Suprapubic skin (tissue), 4 donors: ENCODE measurements around the gene ADAP1. TPM values are rescaled to one million over a fixed set of nuclear protein-coding genes. Genes with fewer than 3 reads are reported as not detected.

Experiments used
- DNase-seq, 2 donors: peaks; one replicate each; pipeline ENCODE4 v3.0.0-alpha.2; 2019; ENCODE audit warnings: low spot score in 2 of 2
- H3K27ac ChIP-seq: fragments of 200-600 bp; sonication (generic); one replicate; pipeline ENCODE4 v1.5.1; 2019
- H3K27me3 ChIP-seq: fragments of 200-600 bp; sonication (generic); one replicate; pipeline ENCODE4 v1.5.1; 2019
- H3K36me3 ChIP-seq: fragments of 200-600 bp; sonication (generic); one replicate; pipeline ENCODE4 v1.5.1; 2019
- H3K4me1 ChIP-seq: fragments of 200-600 bp; sonication (generic); one replicate; pipeline ENCODE4 v1.5.1; 2019
- H3K4me3 ChIP-seq: fragments of 200-600 bp; sonication (generic); one replicate; pipeline ENCODE4 v1.5.1; 2019; ENCODE audit warnings: mild to moderate bottlenecking
- H3K9me3 ChIP-seq: fragments of 200-600 bp; sonication (generic); one replicate; pipeline ENCODE4 v1.5.1; 2019
- EP300 ChIP-seq: sonication (generic); formaldehyde crosslinking; IDR thresholded peaks from one replicate; pipeline ENCODE4 v1.6.1; 2017; ENCODE audit warnings: antibody characterized with exemption
- POLR2A ChIP-seq, 2 donors: fragments of 450-650 bp; IDR thresholded peaks; one replicate each; pipeline ENCODE4 v1.6.1; 2017; ENCODE audit warnings: antibody characterized with exemption in 2 of 2, mild to moderate bottlenecking in 2 of 2, moderate library complexity in 2 of 2
- POLR2AphosphoS5 ChIP-seq, 3 donors: sonication (generic); formaldehyde crosslinking; IDR thresholded peaks; one replicate each; pipeline ENCODE4 v1.6.1; 2017; ENCODE audit warnings: antibody characterized with exemption in 3 of 3
- WGBS: methylation state at CpG from one replicate; pipeline ENCODE4 v1.1.5; 2018; 5-methylcytosine and 5-hydroxymethylcytosine counted together
- total RNA-seq, 4 donors: library from RNA; depleted of rRNA; stranded (reverse); fragments of >200 nt; gene quantifications; one replicate each; pipeline ENCODE4 v1.1.0, GENCODE V29; 2016
- TF ChIP-seq, protein P1 (sequence below), 2 donors: fragments of 200-600 bp in 1 of 2; fragments of 450-650 bp in 1 of 2; sonication (generic) in 1 of 2; IDR thresholded peaks; one replicate each; pipeline ENCODE4 v1.5.1; 2016 to 2019; ENCODE audit warnings: antibody characterized with exemption in 2 of 2, mild to moderate bottlenecking in 1 of 2, moderate library complexity in 1 of 2

Gene ADAP1
- total RNA-seq, 4 donors from 2014 or later = 4.1 to 9.1 (median 6.3) TPM

DNA sequence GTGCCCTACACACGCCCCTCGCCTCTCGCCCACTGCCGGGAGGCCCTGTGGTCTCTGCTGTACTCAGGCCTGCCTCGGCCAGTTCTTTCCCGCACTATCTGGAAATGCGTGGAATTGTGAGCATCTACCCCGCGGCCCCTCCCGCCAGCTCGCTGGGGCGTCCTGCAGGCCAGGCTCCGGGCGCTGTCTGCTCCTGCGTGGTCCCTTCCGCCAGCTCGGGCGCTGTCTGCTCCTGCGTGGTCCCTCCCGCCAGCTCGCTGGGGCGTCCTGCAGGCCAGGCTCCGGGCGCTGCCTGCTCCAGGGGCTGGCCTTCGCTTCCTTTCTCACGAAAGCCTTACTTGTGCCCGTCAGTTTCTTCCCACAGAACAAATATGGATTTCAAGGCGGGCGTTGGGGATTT lies 63.2 kb downstream of the ADAP1 start:
- no peaks in the 10 kb centered on the region for H3K27me3 ChIP-seq
- no peak for DNase-seq
- no peak overlapping the region for H3K4me3 ChIP-seq
- TF ChIP-seq, protein P1, sequence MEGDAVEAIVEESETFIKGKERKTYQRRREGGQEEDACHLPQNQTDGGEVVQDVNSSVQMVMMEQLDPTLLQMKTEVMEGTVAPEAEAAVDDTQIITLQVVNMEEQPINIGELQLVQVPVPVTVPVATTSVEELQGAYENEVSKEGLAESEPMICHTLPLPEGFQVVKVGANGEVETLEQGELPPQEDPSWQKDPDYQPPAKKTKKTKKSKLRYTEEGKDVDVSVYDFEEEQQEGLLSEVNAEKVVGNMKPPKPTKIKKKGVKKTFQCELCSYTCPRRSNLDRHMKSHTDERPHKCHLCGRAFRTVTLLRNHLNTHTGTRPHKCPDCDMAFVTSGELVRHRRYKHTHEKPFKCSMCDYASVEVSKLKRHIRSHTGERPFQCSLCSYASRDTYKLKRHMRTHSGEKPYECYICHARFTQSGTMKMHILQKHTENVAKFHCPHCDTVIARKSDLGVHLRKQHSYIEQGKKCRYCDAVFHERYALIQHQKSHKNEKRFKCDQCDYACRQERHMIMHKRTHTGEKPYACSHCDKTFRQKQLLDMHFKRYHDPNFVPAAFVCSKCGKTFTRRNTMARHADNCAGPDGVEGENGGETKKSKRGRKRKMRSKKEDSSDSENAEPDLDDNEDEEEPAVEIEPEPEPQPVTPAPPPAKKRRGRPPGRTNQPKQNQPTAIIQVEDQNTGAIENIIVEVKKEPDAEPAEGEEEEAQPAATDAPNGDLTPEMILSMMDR (IDR thresholded peaks at IDR 0.05) = no peak
- TF ChIP-seq POLR2A (IDR thresholded peaks at IDR 0.05) (no peak), POLR2AphosphoS5 (IDR thresholded peaks at IDR 0.05) (no peak), EP300 (no peak)
- 96% methylated on average over 29 of the region's 29 CpGs for WGBS
- no peak overlapping the region for H3K27ac ChIP-seq
- no peaks in the 10 kb centered on the region for H3K4me1 ChIP-seq
- no peaks in the 10 kb centered on the region for H3K9me3 ChIP-seq
- H3K36me3 ChIP-seq = peaks cover 84% of the 10 kb centered on the region

DNA sequence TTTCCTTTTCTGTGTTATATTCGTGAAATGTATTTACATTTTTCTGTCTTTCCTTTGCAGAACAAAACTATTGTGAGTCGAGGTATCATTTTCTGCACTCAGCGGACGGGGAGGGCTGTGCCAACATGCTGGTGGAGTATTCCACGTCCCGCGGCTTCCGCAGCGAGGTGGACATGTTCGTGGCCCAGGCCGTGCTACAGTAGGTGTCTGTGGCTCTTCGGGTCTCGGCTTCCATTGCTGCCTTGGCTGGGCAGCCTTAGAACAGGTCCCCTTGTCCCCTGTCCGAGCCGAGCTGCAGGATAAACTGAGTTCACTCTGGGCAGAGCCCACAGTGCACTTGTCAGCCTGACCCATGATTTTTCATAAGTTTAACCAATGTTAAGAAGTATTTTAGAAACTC lies 63.6 kb downstream of the ADAP1 start:
- WGBS = 94% methylated on average over 15 of the region's 15 CpGs
- no peak overlapping the region for H3K27ac ChIP-seq
- H3K9me3 ChIP-seq = no peaks in the 10 kb centered on the region
- peaks cover 83% of the 10 kb centered on the region for H3K36me3 ChIP-seq
- H3K4me3 ChIP-seq = no peak overlapping the region
- no peaks in the 10 kb centered on the region for H3K27me3 ChIP-seq
- H3K4me1 ChIP-seq = peaks cover under 1% of the 10 kb centered on the region
- no peak for DNase-seq
- TF ChIP-seq EP300 = no peak

DNA sequence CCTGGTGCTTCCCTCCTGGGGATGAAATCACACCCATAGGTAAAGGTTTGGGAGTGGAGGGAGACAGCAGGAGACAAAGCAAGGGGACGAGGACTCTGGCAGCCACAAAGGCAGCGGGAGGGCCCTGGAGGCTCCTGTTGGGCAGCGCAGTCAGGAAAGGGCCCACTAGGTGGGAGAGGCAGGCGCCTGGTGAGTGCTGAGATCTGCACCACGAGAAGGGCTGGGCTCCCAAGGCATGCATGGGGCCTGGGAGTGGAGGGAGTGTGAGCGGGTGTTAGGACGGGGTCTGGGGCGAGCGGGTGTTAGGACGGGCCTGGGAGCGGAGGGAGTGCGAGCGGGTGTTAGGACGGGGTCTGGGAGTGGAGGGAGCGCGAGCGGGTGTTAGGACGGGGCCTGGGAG lies 65.1 kb downstream of the ADAP1 start:
- H3K4me3 ChIP-seq = no peak overlapping the region
- no peak for DNase-seq
- peaks cover 15% of the 10 kb centered on the region for H3K4me1 ChIP-seq
- H3K9me3 ChIP-seq = no peaks in the 10 kb centered on the region
- no peaks in the 10 kb centered on the region for H3K27me3 ChIP-seq
- no peak overlapping the region for H3K27ac ChIP-seq
- H3K36me3 ChIP-seq = peaks cover 68% of the 10 kb centered on the region
- TF ChIP-seq EP300 (no peak), POLR2AphosphoS5 (IDR thresholded peaks at IDR 0.05) (no peak), POLR2A (IDR thresholded peaks at IDR 0.05) (no peak)
- TF ChIP-seq, protein P1 (IDR thresholded peaks at IDR 0.05) = no peak
- whole genome bisulfite sequencing = 79% methylated on average over 15 of the region's 18 CpGs

DNA sequence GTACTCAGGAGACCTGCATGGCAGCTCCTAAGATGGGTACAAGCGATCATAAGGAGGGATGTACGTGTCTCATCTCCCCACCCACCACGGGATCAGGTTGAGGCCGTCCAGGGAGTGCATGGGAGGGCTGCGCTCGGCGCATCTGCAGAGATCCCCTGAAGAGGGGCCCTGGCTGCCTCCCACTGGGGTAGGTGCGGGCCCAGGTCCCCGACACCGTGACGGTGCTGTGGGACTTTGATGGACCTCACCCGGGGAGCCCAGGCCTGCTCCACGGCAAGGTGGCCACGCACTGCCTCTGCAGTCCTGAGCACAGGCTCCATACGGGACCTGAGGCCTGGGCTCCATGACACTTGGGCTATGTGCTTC lies 65.5 kb downstream of the ADAP1 start:
- H3K27me3 ChIP-seq = no peaks in the 10 kb centered on the region
- no peak overlapping the region for H3K27ac ChIP-seq
- WGBS = no CpG with 5 or more reads among the region's 15 CpGs
- TF ChIP-seq EP300 (no peak), POLR2A (IDR thresholded peaks at IDR 0.05) (no peak), POLR2AphosphoS5 (IDR thresholded peaks at IDR 0.05) (no peak)
- TF ChIP-seq, protein P1 (IDR thresholded peaks at IDR 0.05) = no peak
- H3K36me3 ChIP-seq = peaks cover 65% of the 10 kb centered on the region
- peak in 1 of 2 donors; percentile 64 for DNase-seq
- no peaks in the 10 kb centered on the region for H3K9me3 ChIP-seq
- H3K4me1 ChIP-seq = peaks cover 19% of the 10 kb centered on the region
- H3K4me3 ChIP-seq = no peak overlapping the region

DNA sequence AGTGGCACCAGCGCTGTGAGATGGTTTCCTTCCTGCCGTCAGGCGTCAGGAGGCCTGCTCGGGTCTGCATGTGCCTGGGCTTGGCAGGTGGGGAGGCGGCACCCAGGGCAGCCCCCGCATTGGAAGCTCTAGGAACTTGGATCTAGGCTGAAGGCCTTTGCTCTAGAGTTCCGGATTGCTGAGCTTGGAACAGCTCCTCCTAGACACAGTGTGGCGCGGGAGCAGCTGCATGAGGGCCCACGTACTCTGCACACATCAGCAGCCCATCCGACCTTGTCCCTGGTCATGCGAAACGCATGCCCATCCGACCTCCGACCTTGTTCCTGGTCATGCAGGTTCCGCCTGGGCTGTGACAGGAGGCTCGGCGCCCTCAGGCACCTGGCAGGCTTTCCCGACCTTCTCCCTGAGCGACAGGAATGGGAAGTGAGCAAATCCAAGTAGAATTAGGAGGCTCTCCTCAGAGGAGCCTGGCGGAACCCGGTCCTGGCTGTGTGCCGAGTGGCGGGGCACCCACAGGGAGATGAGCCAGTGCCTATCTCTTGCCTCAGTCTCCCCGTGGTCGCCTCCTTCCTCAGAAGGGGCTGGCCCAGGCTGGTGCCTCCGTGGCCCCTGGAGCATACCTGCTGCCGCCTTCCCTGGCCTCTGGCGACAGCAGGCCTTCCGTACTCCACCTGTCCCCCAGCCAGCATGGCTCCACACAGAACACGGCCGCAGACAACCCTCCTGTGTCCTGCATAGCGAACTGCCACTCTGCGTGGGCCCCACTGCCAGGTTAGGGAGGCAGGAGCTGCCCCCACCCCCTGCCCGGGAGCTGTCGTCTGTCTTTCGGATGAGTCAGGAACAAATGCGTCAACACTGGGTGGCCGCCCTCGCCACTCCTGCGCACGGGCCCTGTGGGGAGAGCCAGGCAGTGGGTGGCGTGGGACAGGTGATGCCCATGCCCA lies 66.1 kb downstream of the ADAP1 start:
- H3K36me3 ChIP-seq = peaks cover 58% of the 10 kb centered on the region
- H3K27ac ChIP-seq = no peak overlapping the region
- H3K9me3 ChIP-seq = no peaks in the 10 kb centered on the region
- peaks cover 26% of the 10 kb centered on the region for H3K4me1 ChIP-seq
- no peaks in the 10 kb centered on the region for H3K27me3 ChIP-seq
- no peak overlapping the region for H3K4me3 ChIP-seq
- TF ChIP-seq, protein P1 (IDR thresholded peaks at IDR 0.05) = no peak
- TF ChIP-seq POLR2AphosphoS5 (IDR thresholded peaks at IDR 0.05) (no peak), EP300 (no peak), POLR2A (IDR thresholded peaks at IDR 0.05) (no peak)
- WGBS = 83% methylated on average over 26 of the region's 43 CpGs
- peak in 1 of 2 donors; percentile 58 for DNase-seq
